DND-41 (cell line): ENCODE measurements around the gene PML.

Experiments
- ATAC-seq: fragments of 200-7000 bp; cut with Tn5 transposase; 3 replicates; pipeline ENCODE4 v1.9.1; 2021; ENCODE audit warnings: low read depth; ENCODE audit not compliant: insufficient read depth
- DNase-seq: peaks from one replicate; pipeline ENCODE4 v3.0.0-alpha.2; 2020
- H2AFZ ChIP-seq: 2 replicates; pipeline ENCODE4 v1.6.0; 2012; ENCODE audit warnings: low read depth, low read length
- H3K27ac ChIP-seq: 2 replicates; pipeline ENCODE4 v1.5.1; 2012; ENCODE audit warnings: low read length, inconsistent platforms
- H3K27me3 ChIP-seq: fragments of 200-600 bp; sonication (generic); 2 replicates; pipeline ENCODE4 v1.6.0; 2012; ENCODE audit warnings: low read length, mild to moderate bottlenecking, inconsistent platforms; ENCODE audit not compliant: insufficient read depth, poor library complexity
- H3K36me3 ChIP-seq: 2 replicates; pipeline ENCODE4 v1.5.1; 2012; ENCODE audit warnings: low read length, inconsistent platforms; ENCODE audit not compliant: insufficient read depth
- H3K4me1 ChIP-seq: 2 replicates; pipeline ENCODE4 v1.5.1; 2012; ENCODE audit warnings: mild to moderate bottlenecking, low read length; ENCODE audit not compliant: insufficient read depth
- H3K4me2 ChIP-seq: 2 replicates; pipeline ENCODE4 v1.6.0; 2012; ENCODE audit warnings: mild to moderate bottlenecking, moderate library complexity, low read length, inconsistent platforms; ENCODE audit not compliant: insufficient read depth
- H3K4me3 ChIP-seq, 2 experiments: fragments of 200-600 bp in 1 of 2; shearing (Covaris generic) in 1 of 2; 2 replicates each; pipeline ENCODE4 v1.5.1; 2012 to 2016; ENCODE audit warnings: inconsistent platforms in 2 of 2, low read length in 2 of 2, mild to moderate bottlenecking in 2 of 2, low read depth in 1 of 2, moderate library complexity in 1 of 2
- H3K79me2 ChIP-seq: 2 replicates; pipeline ENCODE4 v1.6.0; 2012; ENCODE audit warnings: low read length, inconsistent platforms; ENCODE audit not compliant: insufficient read depth
- H3K9ac ChIP-seq: 2 replicates; pipeline ENCODE4 v1.6.0; 2012; ENCODE audit warnings: low read depth, mild to moderate bottlenecking, inconsistent platforms, low read length, moderate library complexity
- H3K9me3 ChIP-seq: 2 replicates; pipeline ENCODE4 v1.5.1; 2012; ENCODE audit warnings: low read length, moderate library complexity, mild to moderate bottlenecking, inconsistent platforms; ENCODE audit not compliant: insufficient read depth, severe bottlenecking
- H4K20me1 ChIP-seq: 2 replicates; pipeline ENCODE4 v1.6.0; 2012; ENCODE audit warnings: low read length; ENCODE audit not compliant: insufficient read depth
- EZH2 ChIP-seq: IDR thresholded peaks from 3 replicates; pipeline ENCODE4 v1.6.1; 2012; ENCODE audit warnings: borderline replicate concordance, low read depth, mild to moderate bottlenecking, moderate library complexity, low read length, inconsistent platforms; ENCODE audit not compliant: severe bottlenecking
- TF ChIP-seq, protein P1 (sequence below): IDR thresholded peaks from 2 replicates; pipeline ENCODE4 v1.5.1; 2012; ENCODE audit warnings: borderline replicate concordance, low read length, moderate library complexity, mild to moderate bottlenecking; ENCODE audit not compliant: poor library complexity, severe bottlenecking; ENCODE audit errors: extremely low read depth

PML gene

DNA sequence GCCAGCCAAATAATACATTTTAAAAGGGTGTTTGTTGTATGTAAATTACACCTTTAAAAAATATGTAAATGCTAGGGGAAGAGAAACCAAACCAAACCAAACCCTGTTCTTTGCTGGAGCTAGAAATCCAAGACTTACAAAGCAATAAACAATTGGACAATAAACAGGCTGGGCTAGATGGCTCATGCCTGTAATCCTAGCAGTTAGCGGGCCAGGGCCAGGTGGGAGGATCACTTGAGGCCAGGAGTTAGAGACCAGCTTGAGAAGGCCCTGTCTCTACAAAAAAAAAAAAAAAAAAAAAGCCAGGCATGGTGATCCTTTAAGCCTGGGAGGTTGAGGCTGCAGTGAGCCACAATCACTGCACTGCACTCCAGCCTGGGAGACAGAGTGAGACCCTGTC lies 14.9 kb upstream of the PML start:
- Histone ChIP-seq H2AFZ (no peak overlapping the region), H3K79me2 (no peaks in the 10 kb centered on the region), H3K9ac (no peak overlapping the region), H3K36me3 (no peaks in the 10 kb centered on the region), H3K4me1 (peaks cover 21% of the 10 kb centered on the region), H3K27me3 (peaks cover 13% of the 10 kb centered on the region), H3K4me3 (no peak overlapping the region), H3K27ac (no peak overlapping the region), H4K20me1 (no peaks in the 10 kb centered on the region), H3K9me3 (no peaks in the 10 kb centered on the region), H3K4me2 (no peak overlapping the region)
- DNase-seq, result no peak
- no peak for ATAC-seq
- no peak for TF ChIP-seq EZH2
- TF ChIP-seq, protein P1, sequence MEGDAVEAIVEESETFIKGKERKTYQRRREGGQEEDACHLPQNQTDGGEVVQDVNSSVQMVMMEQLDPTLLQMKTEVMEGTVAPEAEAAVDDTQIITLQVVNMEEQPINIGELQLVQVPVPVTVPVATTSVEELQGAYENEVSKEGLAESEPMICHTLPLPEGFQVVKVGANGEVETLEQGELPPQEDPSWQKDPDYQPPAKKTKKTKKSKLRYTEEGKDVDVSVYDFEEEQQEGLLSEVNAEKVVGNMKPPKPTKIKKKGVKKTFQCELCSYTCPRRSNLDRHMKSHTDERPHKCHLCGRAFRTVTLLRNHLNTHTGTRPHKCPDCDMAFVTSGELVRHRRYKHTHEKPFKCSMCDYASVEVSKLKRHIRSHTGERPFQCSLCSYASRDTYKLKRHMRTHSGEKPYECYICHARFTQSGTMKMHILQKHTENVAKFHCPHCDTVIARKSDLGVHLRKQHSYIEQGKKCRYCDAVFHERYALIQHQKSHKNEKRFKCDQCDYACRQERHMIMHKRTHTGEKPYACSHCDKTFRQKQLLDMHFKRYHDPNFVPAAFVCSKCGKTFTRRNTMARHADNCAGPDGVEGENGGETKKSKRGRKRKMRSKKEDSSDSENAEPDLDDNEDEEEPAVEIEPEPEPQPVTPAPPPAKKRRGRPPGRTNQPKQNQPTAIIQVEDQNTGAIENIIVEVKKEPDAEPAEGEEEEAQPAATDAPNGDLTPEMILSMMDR, result no peak

DNA sequence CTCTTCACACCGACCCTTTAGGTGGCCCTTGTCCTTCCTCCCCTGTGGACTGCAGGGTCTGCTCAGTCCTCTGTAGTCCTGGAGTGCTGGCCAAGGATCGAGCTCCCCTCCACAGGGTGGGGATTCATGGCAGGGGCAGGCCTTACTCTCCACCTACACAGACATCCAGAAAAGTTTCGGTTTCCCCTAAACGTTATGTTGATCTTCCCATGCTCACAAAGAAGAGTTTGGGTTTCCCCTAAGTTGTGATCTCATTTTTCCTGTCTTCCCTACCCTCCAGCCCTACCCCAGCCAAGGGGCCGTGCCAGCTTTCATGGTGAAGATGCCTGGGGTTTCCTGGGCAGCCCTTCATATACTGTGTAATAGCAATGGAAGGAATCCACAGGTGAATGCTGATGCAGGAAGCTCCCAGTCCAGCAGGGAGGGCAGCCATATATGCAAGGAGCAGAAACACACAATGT lies 12.7 kb upstream of the PML start:
- no peak overlapping the region for H2AFZ ChIP-seq
- no peak overlapping the region for H3K4me2 ChIP-seq
- H3K4me1 ChIP-seq, result peaks cover 9% of the 10 kb centered on the region
- H4K20me1 ChIP-seq, result no peaks in the 10 kb centered on the region
- peaks cover 7% of the 10 kb centered on the region; the same call in 1 of the 2 replicates for H3K36me3 ChIP-seq
- H3K4me3 ChIP-seq, result no peak overlapping the region
- no peak for DNase-seq
- H3K27ac ChIP-seq, result no peak overlapping the region
- no peaks in the 10 kb centered on the region for H3K79me2 ChIP-seq
- TF ChIP-seq EZH2, result no peak
- TF ChIP-seq, protein P1, result no peak
- no peaks in the 10 kb centered on the region for H3K27me3 ChIP-seq
- ATAC-seq, result 0 out of 3 replicates have a peak, but pooled peaks have one; percentile 18
- H3K9me3 ChIP-seq, result no peaks in the 10 kb centered on the region
- no peak overlapping the region for H3K9ac ChIP-seq

DNA sequence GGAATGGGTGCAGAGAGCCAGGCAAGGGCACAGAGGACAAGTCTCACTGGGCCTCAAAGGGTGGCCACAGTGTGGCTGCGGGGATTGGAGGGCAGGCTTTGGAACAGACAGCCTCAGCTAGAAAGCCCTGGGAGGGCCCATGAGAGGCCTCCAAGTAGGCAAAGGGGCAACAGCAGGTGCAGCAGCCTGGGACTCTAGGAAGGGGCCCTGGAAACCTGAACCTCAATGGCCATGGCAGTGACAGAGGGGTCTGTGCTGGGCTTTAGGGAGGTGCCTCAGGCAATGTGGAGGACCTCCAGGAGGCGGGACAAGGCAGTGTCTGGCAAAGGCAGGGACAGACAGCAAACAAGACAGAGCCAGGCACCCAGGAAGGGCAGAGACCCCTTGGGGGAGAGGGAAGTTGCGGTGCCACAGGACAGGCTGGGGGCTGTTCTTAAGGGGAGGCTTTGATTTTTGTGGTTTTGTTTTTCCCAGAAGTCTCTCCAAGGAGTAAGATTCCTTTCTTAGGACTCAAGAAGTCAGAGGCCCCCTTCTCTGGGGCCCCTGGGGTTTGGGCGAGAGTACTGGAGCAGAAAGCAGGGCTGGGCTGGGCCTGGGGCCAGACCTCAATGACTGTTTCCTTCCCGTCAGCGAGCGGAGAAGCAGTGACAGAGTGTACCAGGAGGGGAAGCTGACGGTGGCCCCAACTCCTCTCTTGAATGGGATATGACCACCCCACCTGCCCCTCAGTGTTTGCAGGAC lies 12.1 kb upstream of the PML start:
- H2AFZ ChIP-seq, result no peak overlapping the region
- DNase-seq (no peak), ATAC-seq (peak; percentile 60)
- H3K9me3 ChIP-seq, result no peaks in the 10 kb centered on the region
- no peak overlapping the region for H3K9ac ChIP-seq
- no peaks in the 10 kb centered on the region for H3K79me2 ChIP-seq
- H4K20me1 ChIP-seq, result no peaks in the 10 kb centered on the region
- no peak overlapping the region for H3K4me2 ChIP-seq
- no peak for TF ChIP-seq EZH2
- TF ChIP-seq, protein P1, result no peak
- H3K27me3 ChIP-seq, result no peaks in the 10 kb centered on the region
- peaks cover 7% of the 10 kb centered on the region; the same call in 1 of the 2 replicates for H3K36me3 ChIP-seq
- H3K4me1 ChIP-seq, result peaks cover 9% of the 10 kb centered on the region
- H3K27ac ChIP-seq, result no peak overlapping the region
- no peak overlapping the region for H3K4me3 ChIP-seq
